GM18507 (cell line): ENCODE results near the gene GBE1.
"Not testable (repeated sequence)": the region's sequence is repeated elsewhere in the genome, so short reads cannot be mapped to it uniquely, and the experiment has no call there.

Experiments
- DNase-seq: peaks from one replicate; pipeline ENCODE4 v3.0.0; 2011; ENCODE audit warnings: low read depth; ENCODE audit not compliant: insufficient read length; ENCODE audit errors: extremely low spot score
- FAIRE-seq: peaks from 2 replicates; lab custom pipeline; 2011; peaks lifted over from hg19 to GRCh38; lab: Jason Lieb, UNC

The GBE1 gene

GRCh38 chr3:81496407-81497104 is 264.9 kb downstream of the GBE1 start:
- DNase-seq (no peak), FAIRE-seq (no peak)

DNA sequence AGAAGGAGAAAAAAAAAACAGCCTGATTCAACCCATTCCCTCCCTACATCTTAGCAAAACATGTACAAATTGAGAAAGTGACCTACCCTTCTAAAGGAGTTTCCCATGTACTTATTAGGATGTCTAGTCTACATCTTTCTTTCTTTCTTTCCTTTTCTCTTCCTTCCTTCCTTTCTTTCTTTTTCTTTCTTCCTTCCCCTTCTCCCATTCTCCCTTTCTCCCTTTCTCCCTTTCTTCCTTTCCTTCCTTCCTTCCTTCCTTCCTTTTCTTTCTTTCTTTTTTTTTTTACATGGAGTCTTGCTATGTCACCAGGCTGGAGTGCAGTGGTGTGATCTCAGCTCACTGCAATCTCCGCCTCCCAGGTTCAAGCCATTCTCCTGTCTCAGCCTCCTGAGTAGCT is 269.0 kb downstream of the GBE1 start:
- DNase-seq, FAIRE-seq: not testable (repeated sequence)

DNA sequence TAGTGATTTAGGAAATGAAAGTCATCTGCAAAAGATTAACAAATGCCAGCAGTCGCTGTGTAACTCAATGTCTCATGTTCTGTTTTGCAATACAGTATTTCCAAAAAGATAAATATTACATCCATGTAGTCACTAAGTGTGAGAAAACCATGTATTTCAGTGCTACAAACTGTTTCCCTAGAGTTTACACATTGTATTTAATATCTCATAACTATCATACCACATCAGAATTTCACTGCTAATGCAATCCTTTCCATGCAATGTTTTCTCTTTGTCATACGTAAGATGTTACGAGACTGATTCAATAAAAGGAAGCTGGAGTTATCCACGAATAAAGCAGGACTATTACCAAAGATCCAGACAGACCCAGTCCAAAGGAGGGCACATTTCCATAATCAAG is 269.4 kb downstream of the GBE1 start:
- DNase-seq (no peak), FAIRE-seq (no peak)

- FAIRE-seq (peak; percentile 82), DNase-seq (peak; percentile 11)
Measured at GRCh38 chr3:81490541-81491288, 270.7 kb downstream of the GBE1 start.

DNA sequence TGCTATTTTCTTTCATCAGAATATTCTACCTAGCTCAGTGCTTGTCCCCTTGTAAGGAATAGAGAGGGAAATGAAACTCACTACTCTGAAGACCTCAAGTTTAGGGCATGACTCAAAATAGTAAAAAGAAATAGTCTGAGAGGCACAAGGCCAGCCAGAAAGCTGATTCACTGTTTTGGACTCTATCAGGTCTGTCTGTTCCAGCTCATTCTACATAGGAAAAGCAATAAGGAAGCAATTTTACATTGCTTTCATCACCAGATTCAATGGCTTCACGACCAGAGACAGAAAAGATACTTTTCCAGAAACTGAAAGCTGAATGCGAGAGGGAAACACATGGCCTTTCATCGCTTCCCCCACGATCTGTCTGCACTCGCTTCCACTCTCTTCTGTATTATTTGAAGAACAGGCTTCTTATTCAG is 276.0 kb downstream of the GBE1 start:
- peak; percentile 82 for FAIRE-seq
- DNase-seq, result no peak

DNA sequence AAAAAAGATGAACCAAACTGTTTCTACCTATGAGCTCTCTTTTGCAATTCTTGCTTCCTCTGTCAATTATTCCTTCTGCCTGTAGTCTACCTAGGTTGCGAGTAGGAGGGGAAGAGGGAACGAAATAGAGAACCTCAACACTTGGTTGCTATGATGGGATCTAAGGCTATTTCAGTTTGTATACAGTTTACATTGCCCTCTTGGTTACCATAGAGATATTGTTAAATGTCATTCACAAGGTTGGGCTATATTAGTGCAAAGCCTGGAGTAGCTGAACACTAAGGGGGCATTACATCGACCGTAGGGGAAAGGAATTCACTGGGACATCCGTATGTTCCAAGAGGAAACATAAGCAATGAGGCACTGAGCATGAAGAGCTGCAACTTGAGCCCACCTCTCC is 276.9 kb downstream of the GBE1 start:
- DNase-seq, result no peak
- FAIRE-seq, result no peak

- FAIRE-seq (no peak), DNase-seq (no peak)
Measured at GRCh38 chr3:81483046-81483445, 278.4 kb downstream of the GBE1 start.

DNA sequence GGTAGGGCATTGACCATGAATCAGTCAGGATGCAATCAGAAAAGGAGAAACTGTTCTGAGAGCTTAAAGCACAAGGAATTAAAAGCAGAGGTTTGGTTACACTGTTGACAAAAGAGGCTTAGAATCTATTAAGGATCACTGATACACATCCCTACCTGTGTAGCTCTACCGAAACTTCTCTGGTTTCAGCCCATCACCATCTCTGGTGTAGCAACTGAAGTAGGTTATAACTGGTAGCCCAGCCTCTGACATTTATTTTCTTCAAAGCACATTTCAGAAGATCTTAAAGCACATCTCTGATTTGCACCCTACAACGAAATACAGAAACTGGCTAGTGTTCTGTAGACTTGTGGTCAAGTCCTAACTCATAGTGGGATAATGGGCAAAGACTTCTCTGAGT is 283.7 kb downstream of the GBE1 start:
- no peak for FAIRE-seq
- no peak for DNase-seq

GRCh38 chr3:81476692-81477091 is 284.8 kb downstream of the GBE1 start:
- FAIRE-seq, result no peak
- no peak for DNase-seq

DNA sequence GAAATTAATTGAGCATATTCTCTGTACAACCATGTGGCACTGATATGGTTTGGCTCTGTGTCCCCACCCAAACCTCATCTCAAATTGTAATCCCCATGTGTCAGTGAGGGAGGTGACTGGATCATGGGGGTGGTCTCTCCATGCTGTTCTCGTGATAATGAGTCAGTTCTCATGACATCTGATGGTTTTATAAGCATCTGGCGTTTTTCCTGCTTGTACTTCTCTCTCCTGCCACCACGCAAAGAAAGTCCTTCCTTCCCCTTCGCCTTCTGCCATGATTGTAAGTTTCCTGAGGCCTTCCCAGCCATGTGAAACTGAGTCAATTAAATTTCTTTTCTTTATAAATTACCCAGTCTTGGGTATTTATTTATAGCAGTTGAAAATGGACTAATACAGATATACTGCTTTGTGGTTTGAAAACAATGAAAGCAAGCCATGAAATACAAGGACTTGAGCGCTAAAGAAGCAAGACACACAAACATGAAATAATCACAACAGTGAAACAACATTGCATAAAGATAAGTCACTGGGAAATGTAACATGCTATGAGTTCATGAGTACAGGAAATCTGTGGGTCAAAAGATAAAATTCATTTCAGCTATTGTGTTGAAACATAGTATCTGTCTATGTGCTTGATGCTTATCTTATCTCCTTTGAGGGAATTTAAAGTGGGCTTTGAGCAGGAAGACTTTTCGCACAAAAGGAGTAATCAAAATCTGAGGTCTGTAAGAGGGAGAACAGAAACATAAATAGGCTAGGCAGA is 288.7 kb downstream of the GBE1 start:
- DNase-seq (no peak), FAIRE-seq (no peak)

GRCh38 chr3:81470524-81471278 is 290.7 kb downstream of the GBE1 start:
- DNase-seq, result no peak
- no peak for FAIRE-seq

- no peak for DNase-seq
- FAIRE-seq, result no peak
Measured at GRCh38 chr3:81468391-81468790, 293.1 kb downstream of the GBE1 start.

DNA sequence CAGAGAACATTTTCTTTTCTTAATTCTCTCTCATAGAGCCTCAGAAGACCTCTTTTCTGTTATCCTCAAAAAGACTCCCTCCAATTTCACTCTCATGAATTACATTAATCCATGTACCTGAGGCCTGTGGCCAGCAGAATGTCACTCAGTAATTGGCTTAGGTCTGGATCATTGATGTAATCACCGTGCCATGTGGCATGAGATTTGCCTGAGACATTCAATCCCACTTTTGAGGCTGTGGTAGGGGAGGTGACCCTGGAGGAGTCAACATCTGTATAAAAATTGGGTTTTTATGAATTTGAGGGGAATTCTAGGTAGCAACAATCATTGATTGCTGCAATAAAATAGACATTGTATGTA is 295.3 kb downstream of the GBE1 start:
- no peak for DNase-seq
- FAIRE-seq, result no peak

DNA sequence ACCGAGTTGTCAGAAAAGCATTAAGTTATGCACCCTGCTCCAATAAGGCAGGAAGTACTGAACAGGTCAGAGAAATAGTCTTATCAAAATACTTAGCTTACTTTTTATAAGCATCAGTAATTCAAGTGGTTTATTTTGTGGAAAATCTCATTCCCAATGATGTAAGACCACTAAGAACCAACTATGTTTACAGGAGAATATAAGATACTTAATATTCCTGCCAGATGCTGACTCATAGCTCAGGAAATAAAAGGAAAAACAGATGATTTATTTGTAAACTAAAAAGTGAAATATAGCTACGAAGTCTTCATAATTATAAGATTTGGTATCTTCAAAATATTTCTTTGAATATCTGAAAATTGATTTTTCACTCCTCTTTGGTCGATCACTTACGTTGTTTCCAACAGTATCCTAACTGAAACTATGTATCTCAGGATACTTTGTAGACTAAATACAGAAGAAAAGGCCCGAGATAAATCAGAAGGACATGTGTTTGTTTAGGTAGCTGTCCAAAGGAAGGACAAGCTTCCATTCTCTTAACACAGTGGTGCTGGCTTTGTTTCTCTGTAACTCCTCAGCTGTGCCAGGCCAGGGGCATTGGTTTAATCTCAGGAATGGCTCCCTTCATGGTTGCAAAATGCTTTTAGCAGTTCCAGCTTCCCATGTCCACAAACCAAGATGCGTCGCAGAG is 295.8 kb downstream of the GBE1 start:
- no peak for DNase-seq

DNA sequence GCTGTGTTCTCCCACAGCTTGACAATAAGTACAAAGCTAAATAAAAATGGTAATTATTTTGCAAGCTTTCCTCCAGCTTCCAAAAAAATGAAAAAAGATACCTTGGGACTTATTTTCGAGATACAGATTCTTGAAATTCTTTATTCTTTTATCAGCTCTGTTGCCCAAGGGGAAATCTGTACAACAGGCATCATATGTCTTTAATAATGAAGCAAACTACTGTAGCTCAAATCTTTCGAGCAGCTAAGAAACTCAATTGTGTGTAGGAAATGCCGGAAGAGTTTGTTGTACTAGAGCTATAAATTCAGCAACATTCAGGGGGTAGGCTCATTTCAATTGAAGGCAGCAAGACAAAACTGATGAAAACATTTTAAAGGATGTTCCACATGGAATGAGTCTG is 297.7 kb downstream of the GBE1 start:
- DNase-seq (no peak), FAIRE-seq (no peak)

More for the DNA sequence above, 295.8 kb downstream of the GBE1 start:
- no peak for FAIRE-seq

DNA sequence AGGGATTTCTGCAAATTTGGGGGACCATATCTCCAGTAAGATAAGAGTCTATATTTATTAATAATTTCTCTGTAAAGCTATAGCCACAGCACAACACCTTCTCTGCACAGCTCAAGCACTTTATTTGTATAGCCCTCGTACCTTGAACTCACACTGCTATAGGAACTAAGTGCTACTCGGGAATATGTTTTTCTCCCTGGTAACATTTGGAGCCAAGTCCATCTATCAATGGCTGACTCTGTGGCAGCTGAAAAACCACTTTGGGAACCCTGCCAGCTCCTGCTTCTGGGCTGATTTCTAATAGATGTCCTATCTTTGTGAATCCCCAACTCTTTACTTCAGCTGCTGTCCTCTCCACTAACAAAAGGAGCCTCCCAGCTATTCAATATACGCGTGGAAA is 298.5 kb downstream of the GBE1 start:
- FAIRE-seq, result no peak
- no peak for DNase-seq

DNA sequence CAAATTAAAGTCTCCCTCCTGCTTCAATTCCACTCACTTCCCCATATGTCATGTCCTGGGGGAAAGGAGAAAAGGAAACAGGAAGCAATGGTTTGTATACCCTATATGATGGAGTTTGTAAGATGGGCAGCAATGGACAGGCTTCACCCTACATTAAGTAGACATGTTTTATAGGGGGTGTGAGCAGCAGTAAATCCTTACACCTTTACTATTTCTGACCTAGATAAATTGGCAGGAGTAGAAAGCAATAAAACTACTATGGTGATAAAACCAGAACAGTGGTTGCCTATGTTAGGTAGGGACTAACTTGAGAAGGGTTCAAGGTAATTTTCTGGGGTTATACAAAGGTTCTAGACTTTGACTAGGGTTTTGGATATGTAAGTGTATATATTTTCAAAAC is 301.7 kb downstream of the GBE1 start:
- FAIRE-seq (no peak), DNase-seq (no peak)

- no peak for FAIRE-seq
- no peak for DNase-seq
Measured at GRCh38 chr3:81452418-81452817, 309.0 kb downstream of the GBE1 start.

DNA sequence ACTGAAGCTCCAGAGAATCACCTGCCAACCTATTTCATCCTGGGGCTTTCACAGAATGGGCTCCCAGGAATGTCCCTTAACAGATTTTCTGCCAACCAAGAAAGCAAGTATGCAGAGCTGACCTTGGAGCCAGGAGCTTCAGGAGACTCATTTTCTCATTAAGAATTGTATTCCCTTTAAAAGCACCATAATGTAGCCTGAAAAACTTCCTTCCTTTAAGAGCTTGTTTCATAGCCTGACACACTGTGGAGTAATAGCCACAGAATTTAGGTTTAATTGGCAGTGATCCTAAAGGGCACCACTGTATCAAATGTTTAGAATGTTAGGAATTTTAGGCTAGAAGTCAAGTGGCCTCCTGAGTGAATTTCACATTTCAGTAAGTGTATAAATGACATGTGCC is 309.8 kb downstream of the GBE1 start:
- DNase-seq (no peak), FAIRE-seq (no peak)
